Mesodermal cell (in vitro differentiated cells): Measurements from ENCODE around the gene OSBPL2.

Experiments used
- H3K27ac ChIP-seq: 2 replicates; pipeline ENCODE4 v1.7.0; 2013; ENCODE audit warnings: mild to moderate bottlenecking, low read depth, low read length, moderate library complexity; ENCODE audit not compliant: severe bottlenecking
- H3K36me3 ChIP-seq: 2 replicates; pipeline ENCODE4 v1.7.1; 2013; ENCODE audit warnings: mild to moderate bottlenecking, low read length, moderate library complexity; ENCODE audit not compliant: control insufficient read depth, insufficient read depth
- H3K4me1 ChIP-seq: one replicate; pipeline ENCODE4 v1.7.1; 2013; ENCODE audit warnings: mild to moderate bottlenecking, low read length; ENCODE audit not compliant: insufficient read depth, control insufficient read depth, poor library complexity, severe bottlenecking
- H3K4me3 ChIP-seq: 2 replicates; pipeline ENCODE4 v1.7.0; 2013; ENCODE audit warnings: low read length, control low read depth, mild to moderate bottlenecking; ENCODE audit not compliant: insufficient read depth, poor library complexity, severe bottlenecking; ENCODE audit errors: extremely low read depth
- H3K9me3 ChIP-seq: 2 replicates; pipeline ENCODE4 v1.7.1; 2013; ENCODE audit warnings: mild to moderate bottlenecking, low read length, moderate library complexity; ENCODE audit not compliant: control insufficient read depth
- WGBS, 2 experiments: methylation state at CpG; one replicate each; pipeline ENCODE4 v1.1.5; 2013; ENCODE audit warnings: missing lambda C conversion rate in 2 of 2; ENCODE audit not compliant: insufficient coverage in 2 of 2; 5-methylcytosine and 5-hydroxymethylcytosine counted together

The OSBPL2 gene

GRCh38 chr20:62208061-62208794 is 30.1 kb upstream of the OSBPL2 start:
- no peaks in the 10 kb centered on the region for H3K9me3 ChIP-seq
- no peak overlapping the region for H3K4me3 ChIP-seq
- WGBS, 2 experiments = 90 to 92% methylated on average over 8 to 9 of the region's 19 CpGs

GRCh38 chr20:62208795-62209755 is 29.2 kb upstream of the OSBPL2 start:
- no peaks in the 10 kb centered on the region for H3K9me3 ChIP-seq
- peaks cover 2% of the 10 kb centered on the region for H3K4me1 ChIP-seq
- H3K27ac ChIP-seq = no peak overlapping the region
- H3K4me3 ChIP-seq = no peak overlapping the region
- WGBS, 2 experiments = 59 to 61% methylated on average over 16 to 22 of the region's 27 CpGs
- no peaks in the 10 kb centered on the region for H3K36me3 ChIP-seq

More at GRCh38 chr20:62208061-62208794, 30.1 kb upstream of the OSBPL2 start:
- H3K4me1 ChIP-seq = peaks cover 2% of the 10 kb centered on the region
- H3K27ac ChIP-seq = no peak overlapping the region
- H3K36me3 ChIP-seq = peaks cover under 1% of the 10 kb centered on the region

GRCh38 chr20:62209850-62210495 is 28.3 kb upstream of the OSBPL2 start:
- H3K4me1 ChIP-seq = peaks cover 2% of the 10 kb centered on the region
- WGBS, 2 experiments = 85 to 93% methylated on average over 8 to 12 of the region's 17 CpGs
- no peaks in the 10 kb centered on the region for H3K36me3 ChIP-seq
- no peak overlapping the region for H3K27ac ChIP-seq
- H3K9me3 ChIP-seq = no peaks in the 10 kb centered on the region
- H3K4me3 ChIP-seq = no peak overlapping the region

- WGBS, 2 experiments = 90 to 92% methylated on average over 20 to 21 of the region's 21 CpGs
- H3K4me1 ChIP-seq = peaks cover 2% of the 10 kb centered on the region
- H3K27ac ChIP-seq = no peak overlapping the region
- H3K36me3 ChIP-seq = no peaks in the 10 kb centered on the region
- no peaks in the 10 kb centered on the region for H3K9me3 ChIP-seq
- no peak overlapping the region for H3K4me3 ChIP-seq
These were observed 27.8 kb upstream of the OSBPL2 start for GRCh38 chr20:62210496-62210855.

- peaks cover 2% of the 10 kb centered on the region for H3K4me1 ChIP-seq
- WGBS, 2 experiments = 90 to 93% methylated on average over 7 to 8 of the region's 8 CpGs
- no peak overlapping the region for H3K4me3 ChIP-seq
- H3K36me3 ChIP-seq = no peaks in the 10 kb centered on the region
- H3K9me3 ChIP-seq = no peaks in the 10 kb centered on the region
- H3K27ac ChIP-seq = no peak overlapping the region
These were observed 27.1 kb upstream of the OSBPL2 start for GRCh38 chr20:62211216-62211615.

GRCh38 chr20:62211769-62212288 is 26.5 kb upstream of the OSBPL2 start:
- Histone ChIP-seq H3K27ac (no peak overlapping the region), H3K4me1 (peaks cover 2% of the 10 kb centered on the region), H3K36me3 (no peaks in the 10 kb centered on the region), H3K9me3 (no peaks in the 10 kb centered on the region), H3K4me3 (no peak overlapping the region)
- 81 to 84% methylated on average over 8 to 9 of the region's 9 CpGs for WGBS, 2 experiments

- Histone ChIP-seq H3K4me3 (no peak overlapping the region), H3K4me1 (peaks cover 2% of the 10 kb centered on the region), H3K27ac (no peak overlapping the region), H3K9me3 (no peaks in the 10 kb centered on the region), H3K36me3 (no peaks in the 10 kb centered on the region)
- 64% methylated on average over 6 to 8 of the region's 10 CpGs for WGBS, 2 experiments
These were observed 26.0 kb upstream of the OSBPL2 start for GRCh38 chr20:62212299-62212698.

GRCh38 chr20:62214067-62214466 is 24.3 kb upstream of the OSBPL2 start:
- no peaks in the 10 kb centered on the region for H3K36me3 ChIP-seq
- no peak overlapping the region for H3K27ac ChIP-seq
- no peaks in the 10 kb centered on the region for H3K9me3 ChIP-seq
- H3K4me3 ChIP-seq = no peak overlapping the region
- peaks cover 2% of the 10 kb centered on the region for H3K4me1 ChIP-seq
- WGBS, 2 experiments = 65 to 72% methylated on average over 11 to 12 of the region's 12 CpGs

GRCh38 chr20:62215020-62215990 is 23.0 kb upstream of the OSBPL2 start:
- Histone ChIP-seq H3K4me1 (peaks cover 6% of the 10 kb centered on the region), H3K9me3 (no peaks in the 10 kb centered on the region), H3K36me3 (no peaks in the 10 kb centered on the region), H3K27ac (no peak overlapping the region), H3K4me3 (no peak overlapping the region)
- WGBS, 2 experiments = 85 to 92% methylated on average over 13 to 27 of the region's 29 CpGs
